Coronary artery (tissue), 2 donors: ENCODE data around the gene ARHGAP10.

Experiments
- DNase-seq: peaks from one replicate; pipeline ENCODE4 v3.0.0-alpha.2; 2017; ENCODE audit warnings: low spot score
- H3K27ac ChIP-seq, 2 donors: fragments of 200-600 bp; sonication (generic); one replicate each; pipeline ENCODE4 v1.5.1; 2016 to 2019
- H3K4me3 ChIP-seq: fragments of 200-600 bp; sonication (generic); 2 replicates; pipeline ENCODE4 v1.5.1; 2016; ENCODE audit warnings: mild to moderate bottlenecking, moderate library complexity
- CTCF ChIP-seq: fragments of 200-600 bp; sonication (generic); IDR thresholded peaks from one replicate; pipeline ENCODE4 v1.5.1; 2019; ENCODE audit warnings: antibody characterized with exemption

Gene ARHGAP10

DNA sequence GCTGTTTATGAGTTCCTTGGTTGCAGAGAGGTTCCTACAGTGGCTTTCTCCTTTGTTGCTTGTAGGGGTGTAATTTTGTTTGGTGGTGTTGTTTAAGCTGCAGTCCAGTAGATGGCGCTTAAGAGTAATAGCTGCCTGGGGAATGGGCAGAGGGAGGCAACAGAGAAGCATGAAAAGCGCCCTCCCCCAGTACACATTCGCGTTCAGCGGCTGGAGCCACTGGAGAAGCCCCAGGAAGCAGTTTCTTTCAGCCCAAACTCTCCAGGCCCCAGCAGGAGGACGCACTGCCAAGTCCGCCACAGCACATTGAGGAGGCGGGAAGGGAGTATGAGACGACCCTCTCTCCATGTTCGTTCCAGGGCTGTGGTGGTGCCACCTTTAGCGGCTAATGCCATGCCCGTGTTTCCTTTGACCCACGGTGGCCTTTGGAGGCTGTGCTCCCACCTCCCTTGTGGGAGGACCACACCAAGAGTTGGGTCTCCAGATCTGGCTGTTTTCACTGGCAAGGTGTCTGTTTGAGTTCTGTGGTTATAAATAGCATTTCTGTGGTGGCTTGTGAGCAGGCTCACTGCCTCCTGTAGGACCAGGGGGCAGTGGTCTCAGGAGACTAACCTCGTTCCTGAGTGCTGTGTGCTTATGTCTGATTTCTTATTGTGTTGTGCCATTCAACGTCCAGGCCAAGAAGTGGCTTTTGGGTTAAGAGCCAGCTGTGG lies 252.3 kb downstream of the ARHGAP10 start:
- peak; percentile 31 for TF ChIP-seq CTCF
- no peak for DNase-seq
- Histone ChIP-seq H3K27ac (peak overlapping the region in 1 of 2 donors; percentile 38), H3K4me3 (no peak overlapping the region)

GRCh38 chr4:147984778-147985138 lies 252.9 kb downstream of the ARHGAP10 start:
- DNase-seq = no peak
- Histone ChIP-seq H3K27ac (peak overlapping the region in 1 of 2 donors; percentile 38), H3K4me3 (no peak overlapping the region)
- no peak for TF ChIP-seq CTCF

DNA sequence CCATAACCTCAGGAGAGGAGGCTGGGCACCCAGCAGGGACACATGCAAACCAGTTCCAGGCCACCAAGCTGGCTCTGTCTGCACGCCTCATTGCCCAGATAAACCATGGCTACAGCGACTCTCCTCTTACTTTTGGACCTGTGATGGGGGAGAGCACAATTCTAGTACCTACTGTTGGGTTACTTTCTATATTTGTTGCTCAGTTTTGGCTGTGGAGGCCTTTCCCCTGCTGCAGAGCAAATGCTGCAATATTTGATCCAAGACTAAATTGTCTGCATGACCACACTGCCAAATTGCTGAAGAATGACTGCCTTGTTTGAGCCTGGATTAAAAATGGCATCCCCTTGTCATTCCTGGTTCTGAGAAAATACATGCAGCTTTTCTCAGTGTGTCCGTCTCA lies 253.5 kb downstream of the ARHGAP10 start:
- no peak for TF ChIP-seq CTCF
- no peak overlapping the region for H3K27ac ChIP-seq
- no peak overlapping the region for H3K4me3 ChIP-seq
- DNase-seq = no peak

DNA sequence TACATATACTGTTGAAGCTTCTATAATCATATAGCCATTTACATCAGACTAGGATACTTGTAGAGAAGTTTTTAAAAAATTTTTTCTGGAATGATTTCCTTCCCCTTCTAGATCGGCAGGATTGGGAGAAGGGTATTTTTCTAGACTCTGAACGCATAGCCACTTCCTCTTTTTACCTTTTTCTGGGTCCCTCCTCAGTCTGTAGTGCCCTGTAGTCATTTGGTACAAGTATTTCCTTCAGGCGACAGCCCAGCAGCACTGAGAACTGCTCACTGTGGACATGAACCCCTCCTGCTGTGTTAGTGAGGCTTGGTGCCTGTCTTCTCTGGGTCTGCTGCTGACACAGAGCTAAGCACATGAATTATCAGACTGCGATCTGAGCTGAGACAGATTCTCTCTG lies 255.4 kb downstream of the ARHGAP10 start:
- no peak for TF ChIP-seq CTCF
- Histone ChIP-seq H3K27ac (no peak overlapping the region), H3K4me3 (no peak overlapping the region)
- DNase-seq = no peak

- H3K4me3 ChIP-seq = no peak overlapping the region
- H3K27ac ChIP-seq = no peak overlapping the region
- TF ChIP-seq CTCF = no peak
- no peak for DNase-seq
These were observed 259.8 kb downstream of the ARHGAP10 start for GRCh38 chr4:147991543-147992283.

- no peak for TF ChIP-seq CTCF
- no peak overlapping the region for H3K27ac ChIP-seq
- H3K4me3 ChIP-seq = no peak overlapping the region
- no peak for DNase-seq
These were observed 262.2 kb downstream of the ARHGAP10 start for GRCh38 chr4:147994076-147994475.
